Fibroblast of lung (primary cell): ENCODE measurements around the gene UBE2N.

Source experiments
- CTCF ChIP-seq, 2 donors: IDR thresholded peaks in 1 of 2; conservative IDR thresholded peaks in 1 of 2; 1 replicate in 1 of 2; 2 replicates in 1 of 2; pipeline ENCODE4 v1.5.1; 2011 to 2012; ENCODE audit warnings: low read length in 2 of 2, control low read depth in 1 of 2, inconsistent platforms in 1 of 2, low read depth in 1 of 2, mild to moderate bottlenecking in 1 of 2
- EZH2 ChIP-seq: IDR thresholded peaks from 2 replicates; pipeline ENCODE4 v1.5.1; 2012; ENCODE audit warnings: low read length, control low read depth, mild to moderate bottlenecking; ENCODE audit errors: missing control alignments

GRCh38 chr12:93422050-93422449 is 19.7 kb downstream of the UBE2N start:
- TF ChIP-seq CTCF (conservative IDR thresholded peaks at IDR 0.05 in 1 of 2, IDR thresholded peaks at IDR 0.05 in 1 of 2; ENCODE audit: low read depth in 1 of 2, low read length in 2 of 2) (no peak), EZH2 (no peak)
